ENCODE results near the gene ATAD2B.
"Not testable (repeated sequence)": the region's sequence is repeated elsewhere in the genome, so short reads cannot be mapped to it uniquely, and the experiment has no call there.

ATAD2B gene

GRCh38 chr2:23926750-23927571 lies at the start of gene ATAD2B:
Gene ATAD2B (minus strand): TSS chr2:23927123. CDS start chr2:23926770, 353 bp downstream.
- no peak for FAIRE-seq

DNA sequence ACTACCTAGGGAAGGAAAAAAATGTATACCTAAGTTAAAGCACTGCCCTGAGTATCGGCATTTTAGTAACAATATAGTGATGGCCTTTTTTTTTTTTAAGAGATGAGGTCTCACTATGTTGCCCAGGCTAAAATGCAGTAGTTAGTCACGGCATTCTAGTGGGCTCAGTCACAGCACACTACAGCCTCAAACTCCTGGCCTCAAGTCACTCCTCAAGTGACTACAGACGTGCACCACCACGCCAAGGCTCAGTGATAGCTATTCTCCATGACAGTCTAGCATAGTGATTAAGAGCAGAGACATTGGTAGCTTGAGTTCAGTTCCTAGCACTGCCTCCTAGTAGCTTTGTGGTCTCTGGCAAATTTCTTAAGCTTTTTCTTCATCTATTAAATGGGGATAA lies 40.9 kb upstream of the ATAD2B start:
- FAIRE-seq: no peak

- FAIRE-seq: no peak
These were observed 27.5 kb upstream of the ATAD2B start for GRCh38 chr2:23954325-23955014.

DNA sequence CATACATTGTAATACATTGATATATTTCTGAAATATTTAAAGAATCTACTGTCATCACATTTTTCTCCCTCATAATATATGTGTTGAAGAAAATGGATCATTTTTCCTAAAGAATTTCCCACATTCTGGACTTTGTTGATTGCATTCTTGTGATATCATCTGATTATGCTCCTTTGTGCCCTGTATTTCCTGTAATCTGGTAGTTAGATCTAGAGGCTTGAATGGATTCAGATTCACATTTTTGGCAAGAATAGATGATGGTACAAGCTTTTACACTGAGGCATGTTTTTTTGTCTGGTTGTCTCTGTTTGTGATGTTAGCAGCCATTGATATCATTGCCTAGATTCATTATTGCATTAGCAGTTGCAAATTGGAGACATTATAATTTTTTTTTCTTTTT lies 26.7 kb upstream of the ATAD2B start:
- FAIRE-seq: no peak

DNA sequence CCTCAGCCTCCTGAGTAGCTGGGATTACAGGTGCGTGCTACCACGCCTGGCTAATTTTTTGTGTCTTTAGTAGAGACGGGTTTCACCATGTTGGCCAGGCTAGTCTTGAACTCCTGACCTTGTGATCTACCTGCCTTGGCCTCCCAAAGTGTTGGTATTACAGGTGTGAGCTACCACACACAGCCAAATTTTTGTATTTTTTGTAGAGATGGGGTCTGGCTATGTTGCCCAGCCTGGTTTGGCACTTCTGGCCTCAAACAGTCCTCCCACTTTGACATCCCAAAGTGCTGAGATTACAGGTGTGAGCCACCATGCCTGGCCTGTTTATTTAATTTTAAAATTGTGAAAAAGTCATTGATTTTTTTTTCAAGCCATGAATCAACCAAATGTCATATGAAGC lies 25.6 kb upstream of the ATAD2B start:
- not testable (repeated sequence) for FAIRE-seq

- no peak for FAIRE-seq
These were observed 20.4 kb upstream of the ATAD2B start for GRCh38 chr2:23947350-23947749.

DNA sequence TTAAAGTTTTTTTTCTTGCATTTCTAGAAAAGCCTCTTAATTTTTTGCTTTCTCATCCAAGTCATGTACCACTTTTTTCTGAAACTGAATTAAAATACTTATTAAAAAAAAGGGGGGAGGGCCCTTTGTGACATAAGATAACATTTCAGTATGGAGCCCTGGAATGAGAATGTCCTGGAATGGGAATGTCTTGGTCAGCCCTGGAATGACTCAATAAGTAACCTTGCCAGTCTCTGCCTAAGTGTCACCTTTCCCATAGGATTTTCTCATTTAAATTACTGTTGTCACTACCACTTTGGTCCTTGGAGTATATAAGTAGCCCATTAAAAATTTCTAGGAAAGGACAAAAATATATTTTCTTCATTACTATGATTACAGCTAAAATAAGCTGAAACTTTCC lies 18.1 kb upstream of the ATAD2B start:
- no peak for FAIRE-seq

DNA sequence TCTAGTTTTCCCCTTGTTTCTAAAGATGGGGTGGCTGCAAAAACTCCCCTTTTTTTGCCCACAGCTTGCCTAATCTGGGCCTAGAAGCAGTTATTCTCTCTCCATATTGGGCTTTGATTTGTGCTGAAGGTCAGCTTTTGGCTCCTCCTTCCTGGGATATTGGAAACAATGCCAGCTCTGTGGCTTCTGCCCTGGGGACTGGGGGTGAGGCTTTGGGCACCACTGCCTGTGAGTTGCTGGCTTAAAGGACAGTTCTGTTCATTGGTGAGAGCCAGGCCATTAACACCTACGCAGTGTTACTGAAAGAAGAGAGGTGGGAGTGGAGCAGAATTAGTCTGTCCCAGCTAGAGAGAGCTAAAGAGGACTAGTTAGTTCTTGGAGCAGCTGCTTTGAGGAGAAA lies 17.6 kb upstream of the ATAD2B start:
- FAIRE-seq: no peak

DNA sequence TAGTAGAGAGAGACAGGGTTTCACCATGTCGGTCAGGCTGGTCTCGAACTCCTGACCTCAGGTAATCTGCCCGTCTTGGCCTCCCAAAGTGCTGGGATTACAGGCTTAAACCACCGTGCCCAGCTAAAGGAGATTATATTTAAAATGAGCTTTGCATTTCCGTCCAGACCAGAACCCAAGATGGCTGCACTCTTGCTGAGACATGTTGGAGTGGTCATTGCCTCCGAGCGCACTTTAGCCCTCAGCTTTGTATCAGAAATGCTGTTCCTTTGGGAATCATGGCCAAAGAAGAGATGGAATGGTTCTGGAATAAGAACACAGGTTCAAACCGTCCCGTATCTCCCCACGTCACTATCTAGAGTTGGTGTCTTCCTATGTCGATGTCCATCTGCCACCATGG lies 16.7 kb upstream of the ATAD2B start:
- no peak for FAIRE-seq

- no peak for FAIRE-seq
These were observed 14.7 kb upstream of the ATAD2B start for GRCh38 chr2:23941644-23942043.

- FAIRE-seq: no peak
These were observed 14.0 kb upstream of the ATAD2B start for GRCh38 chr2:23940718-23941620.

- FAIRE-seq: no peak
These were observed 13.2 kb upstream of the ATAD2B start, which contains the start of gene UBXN2A for GRCh38 chr2:23939987-23940717. Gene UBXN2A (plus strand): TSS chr2:23940463. CDS start chr2:23958315, 17,852 bp downstream.

GRCh38 chr2:23934259-23934658 lies 7.3 kb upstream of the ATAD2B start:
- no peak for FAIRE-seq

DNA sequence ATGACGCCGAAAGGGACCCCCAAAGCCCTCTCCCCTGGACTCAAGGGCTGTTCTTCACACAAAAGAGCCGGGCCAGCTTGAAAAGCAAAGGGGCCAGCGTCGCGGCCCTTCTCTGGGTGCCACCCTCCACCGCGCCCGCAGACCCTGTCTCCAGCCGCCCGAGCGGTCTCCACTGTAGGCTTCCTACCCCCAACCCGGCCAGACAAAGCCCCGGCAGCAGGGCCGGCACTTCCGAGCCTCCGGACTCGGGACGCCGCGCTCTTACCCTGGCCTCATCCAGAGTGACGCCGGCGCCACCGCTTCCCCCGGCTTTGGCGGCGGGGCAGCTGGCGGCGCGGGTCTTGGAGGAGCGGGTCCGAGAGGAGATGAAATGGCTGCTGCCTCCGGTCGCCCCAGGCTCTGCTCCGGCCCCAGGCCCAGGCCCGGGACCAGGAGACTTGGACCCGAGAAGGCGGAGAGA lies 603 bp downstream of the ATAD2B start:
- FAIRE-seq: no peak

- FAIRE-seq: no peak
These were observed 1.1 kb downstream of the ATAD2B start for GRCh38 chr2:23925702-23926289.

GRCh38 chr2:23924589-23925359 lies 2.1 kb downstream of the ATAD2B start:
- no peak for FAIRE-seq

DNA sequence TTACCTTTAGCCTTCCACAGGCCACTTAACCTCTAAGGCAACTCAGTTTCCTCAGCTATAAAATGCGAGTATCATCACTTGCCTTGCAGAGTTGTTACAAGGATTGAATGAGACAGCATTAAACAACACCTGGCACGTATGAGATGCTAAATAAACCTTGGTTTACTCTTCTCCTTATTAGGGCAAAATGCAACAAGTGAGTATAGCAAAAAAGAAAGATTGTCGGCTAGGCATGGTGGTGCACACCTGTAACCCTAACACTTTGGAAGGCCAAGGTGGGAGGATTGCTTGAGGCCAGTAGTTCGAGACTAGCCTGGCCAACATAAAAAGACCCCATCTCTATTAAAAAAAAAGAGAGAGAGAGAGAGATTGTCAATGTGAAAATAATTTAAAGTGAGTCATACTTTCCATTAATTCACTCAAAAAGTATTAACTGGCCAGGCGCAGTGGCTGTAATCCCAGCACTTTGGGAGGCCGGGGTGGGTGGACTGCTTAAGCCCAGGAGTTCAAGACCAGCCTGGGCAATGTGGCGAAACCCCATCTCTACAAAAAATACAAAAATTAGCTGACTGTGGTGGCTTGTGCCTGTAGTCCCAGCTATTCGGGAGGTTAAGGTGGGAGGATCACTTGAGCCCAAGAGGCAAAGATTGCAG lies 8.0 kb downstream of the ATAD2B start:
- FAIRE-seq: no peak

- no peak for FAIRE-seq
These were observed 10.1 kb downstream of the ATAD2B start for GRCh38 chr2:23916727-23917405.

- no peak for FAIRE-seq
These were observed 11.6 kb downstream of the ATAD2B start for GRCh38 chr2:23915327-23915726.

GRCh38 chr2:23912054-23912453 lies 14.9 kb downstream of the ATAD2B start:
- no peak for FAIRE-seq
